Measurements from ENCODE around the gene THPO.
A peak's percentile ranks its signal among the peaks of the same experiment; 100 is the strongest.
"Not testable (repeated sequence)": the region's sequence is repeated elsewhere in the genome, so short reads cannot be mapped to it uniquely, and the experiment has no call there.

The THPO gene

GRCh38 chr3:184347321-184348056, 30.5 kb downstream of the THPO start:
- no peak for DNase-seq

GRCh38 chr3:184346480-184347190, 31.4 kb downstream of the THPO start:
- DNase-seq, result no peak

GRCh38 chr3:184345317-184346144, 32.5 kb downstream of the THPO start:
- peak; percentile 66 for DNase-seq

GRCh38 chr3:184344579-184345316, 33.3 kb downstream of the THPO start:
- DNase-seq, result no peak

- DNase-seq, result no peak
Observed at GRCh38 chr3:184343200-184343876, 34.7 kb downstream of the THPO start.

GRCh38 chr3:184341925-184342324, 36.1 kb downstream of the THPO start:
- no peak for DNase-seq

GRCh38 chr3:184339451-184340135, 38.4 kb downstream of the THPO start:
- DNase-seq, result not testable (repeated sequence)

GRCh38 chr3:184339001-184339400, 39.0 kb downstream of the THPO start:
- DNase-seq, result no peak

GRCh38 chr3:184338511-184338945, 39.5 kb downstream of the THPO start:
- no peak for DNase-seq

GRCh38 chr3:184337981-184338380, 40.0 kb downstream of the THPO start:
- DNase-seq, result no peak

GRCh38 chr3:184337399-184337714, 40.6 kb downstream of the THPO start, which contains the start of gene FAM131A:
Gene FAM131A, plus strand, starts transcription at chr3:184337600. Its CDS starts 31 bp downstream, at chr3:184337631.
- no peak for DNase-seq

GRCh38 chr3:184336547-184337398, 41.2 kb downstream of the THPO start:
- DNase-seq, result peak; percentile 44

- DNase-seq, result peak; percentile 76
Observed at GRCh38 chr3:184335661-184336546, 42.1 kb downstream of the THPO start.

- DNase-seq, result no peak
Observed at GRCh38 chr3:184335291-184335660, 42.7 kb downstream of the THPO start.

GRCh38 chr3:184334470-184335158, 43.4 kb downstream of the THPO start:
- DNase-seq, result peak; percentile 83

- no peak for DNase-seq
Observed at GRCh38 chr3:184333700-184334099, 44.3 kb downstream of the THPO start.

- DNase-seq, result no peak
Observed at GRCh38 chr3:184333190-184333589, 44.8 kb downstream of the THPO start.

- peak; percentile 96 for DNase-seq
Observed at GRCh38 chr3:184332370-184333090, 45.5 kb downstream of the THPO start.

All from EL (cell line).